ENCODE results near the gene CYLD. TPM values are rescaled to one million over a fixed set of nuclear protein-coding genes. Genes with fewer than 3 reads are reported as not detected.

Gene CYLD
- total and polyA plus RNA-seq, 10 of the 15 experiments (the other 5 are each of a cell fraction or from before 2014, with no cell fraction given) = 19.2 to 106 (median 46.1) TPM

GRCh38 chr16:50735629-50736122 lies 6.2 kb upstream of the CYLD start (continued):
- TF ChIP-seq BCL11A (IDR thresholded peaks at IDR 0.05; ENCODE audit: low read depth, low read length) (peak; percentile 75), RCOR1 (conservative IDR thresholded peaks at IDR 0.05; ENCODE audit: low read depth, low read length) (no peak), EGR1 (IDR thresholded peaks at IDR 0.05; ENCODE audit: borderline replicate concordance in 1 of 2, low read depth in 2 of 2, low read length in 2 of 2) (peak in 1 of 2 experiments; percentile 85; a peak in 2 of 3 replicates), SIX5 (IDR thresholded peaks at IDR 0.05; ENCODE audit: low read depth, low read length, severe bottlenecking) (no peak), ETV6 (conservative IDR thresholded peaks at IDR 0.05 in 1 of 2, IDR thresholded peaks at IDR 0.05 in 1 of 2; ENCODE audit: borderline replicate concordance in 1 of 2, low read depth in 1 of 2) (no peak; a peak in 1 of 4 replicates), FOS (IDR thresholded peaks at IDR 0.05; ENCODE audit: borderline replicate concordance, extremely low read depth, insufficient read length) (no peak), PML (IDR thresholded peaks at IDR 0.05; ENCODE audit: low read length) (no peak), ZBED1 (IDR thresholded peaks at IDR 0.05; ENCODE audit: borderline replicate concordance) (peak; percentile 71), YBX1 (IDR thresholded peaks at IDR 0.05) (no peak), SREBF1 (IDR thresholded peaks at IDR 0.05; ENCODE audit: low read length) (no peak), CREB1 (IDR thresholded peaks at IDR 0.05; ENCODE audit: low read depth) (0 out of 2 replicates have a peak, but pooled peaks have one; percentile 16), FOXM1 (IDR thresholded peaks at IDR 0.05; ENCODE audit: low read depth, low read length) (peak; percentile 78; the same call in 1 of the 2 replicates), SMAD5 (IDR thresholded peaks at IDR 0.05; ENCODE audit: low read depth) (no peak), REST (IDR thresholded peaks at IDR 0.05; ENCODE audit: low read depth, low read length) (no peak), CBFB (IDR thresholded peaks at IDR 0.05; ENCODE audit: low read depth) (no peak; the same call in 1 of the 2 replicates), POLR2A (IDR thresholded peaks at IDR 0.05; ENCODE audit: low read depth, low read length) (no peak), POLR2AphosphoS2 (IDR thresholded peaks at IDR 0.05; ENCODE audit: low read depth, low read length) (no peak), BACH1 (IDR thresholded peaks at IDR 0.05; ENCODE audit: borderline replicate concordance) (peak; percentile 77; the same call in 1 of the 2 replicates), KLF5 (IDR thresholded peaks at IDR 0.05; ENCODE audit: partially characterized antibody) (no peak), IKZF1 (conservative IDR thresholded peaks at IDR 0.05) (peak; percentile 98), BRCA1 (IDR thresholded peaks at IDR 0.05; ENCODE audit: low read depth, low read length) (no peak), EP300 (IDR thresholded peaks at IDR 0.05; ENCODE audit: borderline replicate concordance in 1 of 2, control insufficient read depth in 1 of 2, low read depth in 2 of 2, low read length in 2 of 2) (peak; percentile 68 to 83; a peak in 3 of 4 replicates), KDM1A (IDR thresholded peaks at IDR 0.05; ENCODE audit: borderline replicate concordance) (no peak), SMAD1 (IDR thresholded peaks at IDR 0.05; ENCODE audit: low read depth, partially characterized antibody) (peak; percentile 88), MYB (IDR thresholded peaks at IDR 0.05; ENCODE audit: borderline replicate concordance, low read depth, low read length) (no peak)
- TF ChIP-seq, protein P1, sequence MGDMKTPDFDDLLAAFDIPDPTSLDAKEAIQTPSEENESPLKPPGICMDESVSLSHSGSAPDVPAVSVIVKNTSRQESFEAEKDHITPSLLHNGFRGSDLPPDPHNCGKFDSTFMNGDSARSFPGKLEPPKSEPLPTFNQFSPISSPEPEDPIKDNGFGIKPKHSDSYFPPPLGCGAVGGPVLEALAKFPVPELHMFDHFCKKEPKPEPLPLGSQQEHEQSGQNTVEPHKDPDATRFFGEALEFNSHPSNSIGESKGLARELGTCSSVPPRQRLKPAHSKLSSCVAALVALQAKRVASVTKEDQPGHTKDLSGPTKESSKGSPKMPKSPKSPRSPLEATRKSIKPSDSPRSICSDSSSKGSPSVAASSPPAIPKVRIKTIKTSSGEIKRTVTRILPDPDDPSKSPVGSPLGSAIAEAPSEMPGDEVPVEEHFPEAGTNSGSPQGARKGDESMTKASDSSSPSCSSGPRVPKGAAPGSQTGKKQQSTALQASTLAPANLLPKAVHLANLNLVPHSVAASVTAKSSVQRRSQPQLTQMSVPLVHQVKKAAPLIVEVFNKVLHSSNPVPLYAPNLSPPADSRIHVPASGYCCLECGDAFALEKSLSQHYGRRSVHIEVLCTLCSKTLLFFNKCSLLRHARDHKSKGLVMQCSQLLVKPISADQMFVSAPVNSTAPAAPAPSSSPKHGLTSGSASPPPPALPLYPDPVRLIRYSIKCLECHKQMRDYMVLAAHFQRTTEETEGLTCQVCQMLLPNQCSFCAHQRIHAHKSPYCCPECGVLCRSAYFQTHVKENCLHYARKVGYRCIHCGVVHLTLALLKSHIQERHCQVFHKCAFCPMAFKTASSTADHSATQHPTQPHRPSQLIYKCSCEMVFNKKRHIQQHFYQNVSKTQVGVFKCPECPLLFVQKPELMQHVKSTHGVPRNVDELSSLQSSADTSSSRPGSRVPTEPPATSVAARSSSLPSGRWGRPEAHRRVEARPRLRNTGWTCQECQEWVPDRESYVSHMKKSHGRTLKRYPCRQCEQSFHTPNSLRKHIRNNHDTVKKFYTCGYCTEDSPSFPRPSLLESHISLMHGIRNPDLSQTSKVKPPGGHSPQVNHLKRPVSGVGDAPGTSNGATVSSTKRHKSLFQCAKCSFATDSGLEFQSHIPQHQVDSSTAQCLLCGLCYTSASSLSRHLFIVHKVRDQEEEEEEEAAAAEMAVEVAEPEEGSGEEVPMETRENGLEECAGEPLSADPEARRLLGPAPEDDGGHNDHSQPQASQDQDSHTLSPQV (IDR thresholded peaks at IDR 0.05) = peak; percentile 70; the same call in 1 of the 2 replicates
